H1 (cell line): Measurements from ENCODE around the gene CAGE1. TPM values are rescaled to one million over a fixed set of nuclear protein-coding genes. Genes with fewer than 3 reads are reported as not detected.

ENCODE experiments used
- CTCF ChIA-PET: fragments of 300-600 bp; sonication (Branson Sonifier 250); formaldehyde crosslinking; loops from one replicate; lab custom pipeline; 2021; ENCODE audit not compliant: partially characterized antibody; lab: Charles Lee
- POLR2A ChIA-PET: fragments of 300-600 bp; sonication (Branson Sonifier 250); formaldehyde crosslinking; loops from one replicate; lab custom pipeline; 2021; ENCODE audit warnings: inconsistent platforms; ENCODE audit not compliant: partially characterized antibody; lab: Charles Lee
- DNase-seq, 2 experiments: peaks; one replicate each; pipeline versions ENCODE4 v3.0.0 to v3.0.0-alpha.2; 2010 to 2022; ENCODE audit warnings: low spot score in 2 of 2, low read depth in 1 of 2, mixed read lengths in 1 of 2
- FAIRE-seq: peaks from 2 replicates; lab custom pipeline; 2011; peaks lifted over from hg19 to GRCh38; lab: Jason Lieb, UNC
- H2AFZ ChIP-seq: 2 replicates; pipeline ENCODE4 v1.8.1; 2012; ENCODE audit warnings: low read length, inconsistent platforms
- H2AK5ac ChIP-seq: 2 replicates; pipeline ENCODE4 v1.6.1; 2013; ENCODE audit warnings: low read depth, low read length
- H2BK120ac ChIP-seq: replicated peaks from 2 replicates; pipeline ENCODE3; 2013; ENCODE audit warnings: low read depth, low read length, inconsistent platforms
- H2BK12ac ChIP-seq: 2 replicates; pipeline ENCODE4 v1.6.1; 2013; ENCODE audit warnings: low read depth, low read length
- H2BK15ac ChIP-seq: 2 replicates; pipeline ENCODE4 v1.6.1; 2013; ENCODE audit warnings: low read length
- H2BK20ac ChIP-seq: 2 replicates; pipeline ENCODE4 v1.6.1; 2013; ENCODE audit warnings: low read length
- H2BK5ac ChIP-seq: 2 replicates; pipeline ENCODE4 v1.6.1; 2013; ENCODE audit warnings: low read depth, low read length
- H3K14ac ChIP-seq: 2 replicates; pipeline ENCODE4 v1.6.1; 2013; ENCODE audit warnings: inconsistent platforms; ENCODE audit not compliant: insufficient read length
- H3K18ac ChIP-seq: 2 replicates; pipeline ENCODE4 v1.6.1; 2013; ENCODE audit warnings: low read length; ENCODE audit errors: extremely low read depth
- H3K23ac ChIP-seq: 2 replicates; pipeline ENCODE4 v1.6.1; 2013; ENCODE audit warnings: inconsistent platforms; ENCODE audit not compliant: insufficient read length
- H3K23me2 ChIP-seq: 2 replicates; pipeline ENCODE4 v1.6.1; 2013; ENCODE audit warnings: low read depth, low read length
- H3K27ac ChIP-seq: 2 replicates; pipeline ENCODE4 v1.6.1; 2011; ENCODE audit warnings: low read depth, low read length, inconsistent platforms
- H3K27me3 ChIP-seq, 4 experiments: replicated peaks in 1 of 4; 1 replicate in 1 of 4; 2 replicates in 3 of 4; pipeline versions ENCODE4 v1.6.1 to v1.8.1; 2011 to 2013; ENCODE audit warnings: low read length in 3 of 4, mild to moderate bottlenecking in 3 of 4, inconsistent platforms in 2 of 4, mixed read lengths in 2 of 4, moderate library complexity in 1 of 4; ENCODE audit not compliant: control insufficient read depth in 3 of 4, insufficient read depth in 3 of 4; ENCODE audit errors: extremely low read depth in 1 of 4
- H3K36me3 ChIP-seq, 4 experiments: 2 replicates each; pipeline versions ENCODE4 v1.6.1 to v1.8.1; 2011 to 2013; ENCODE audit warnings: mild to moderate bottlenecking in 4 of 4, low read length in 3 of 4, moderate library complexity in 2 of 4, control low read depth in 1 of 4, inconsistent platforms in 1 of 4; ENCODE audit not compliant: insufficient read depth in 4 of 4, control insufficient read depth in 2 of 4
- H3K4ac ChIP-seq: replicated peaks from 2 replicates; pipeline ENCODE3; 2013; ENCODE audit warnings: low read length, low read depth, mixed read lengths, inconsistent platforms; ENCODE audit not compliant: insufficient read length
- H3K4me1 ChIP-seq, 4 experiments: replicated peaks in 1 of 4; 1 replicate in 1 of 4; 2 replicates in 3 of 4; pipeline versions ENCODE4 v1.6.1 to v1.8.1; 2011 to 2013; ENCODE audit warnings: low read length in 3 of 4, inconsistent platforms in 2 of 4, mixed read lengths in 1 of 4; ENCODE audit not compliant: insufficient read depth in 4 of 4, control insufficient read depth in 3 of 4
- H3K4me2 ChIP-seq, 2 experiments: 2 replicates each; pipeline versions ENCODE4 v1.6.1 to v1.8.1; 2011 to 2013; ENCODE audit warnings: low read depth in 2 of 2, low read length in 2 of 2, control low read depth in 1 of 2, inconsistent platforms in 1 of 2, mild to moderate bottlenecking in 1 of 2; ENCODE audit not compliant: insufficient read depth in 1 of 2
- H3K4me3 ChIP-seq, 4 experiments: fragments of 200-600, 300-600 bp in 1 of 4; sonication (generic), shearing (Covaris generic), sonication (Bioruptor Twin) in 1 of 4; 2 replicates each; pipeline versions ENCODE4 v1.5.1 to v1.8.1; 2011 to 2016; ENCODE audit warnings: low read length in 4 of 4, low read depth in 3 of 4, control low read depth in 2 of 4, inconsistent platforms in 2 of 4, mild to moderate bottlenecking in 2 of 4, mixed read lengths in 1 of 4, moderate library complexity in 1 of 4; ENCODE audit not compliant: insufficient read depth in 2 of 4; ENCODE audit errors: extremely low read depth in 1 of 4
- H3K56ac ChIP-seq: replicated peaks from 2 replicates; pipeline ENCODE3; 2013; ENCODE audit warnings: low read depth, mild to moderate bottlenecking, mixed read lengths, low read length, inconsistent platforms; ENCODE audit not compliant: insufficient read length
- H3K79me1 ChIP-seq: 2 replicates; pipeline ENCODE4 v1.6.1; 2013; ENCODE audit warnings: low read depth, low read length, control low read depth
- H3K79me2 ChIP-seq, 2 experiments: 2 replicates each; pipeline versions ENCODE4 v1.6.1 to v1.8.1; 2012 to 2013; ENCODE audit warnings: low read length in 2 of 2, mild to moderate bottlenecking in 2 of 2, inconsistent platforms in 1 of 2; ENCODE audit not compliant: insufficient read depth in 2 of 2, control insufficient read depth in 1 of 2
- H3K9ac ChIP-seq, 4 experiments: replicated peaks in 1 of 4; 1 replicate in 1 of 4; 2 replicates in 3 of 4; pipeline versions ENCODE4 v1.6.1 to v1.8.1; 2011 to 2013; ENCODE audit warnings: low read depth in 3 of 4, low read length in 3 of 4, control low read depth in 2 of 4, mild to moderate bottlenecking in 2 of 4, moderate library complexity in 2 of 4, inconsistent platforms in 1 of 4; ENCODE audit errors: extremely low read depth in 1 of 4
- H3K9me3 ChIP-seq, 2 experiments: 2 replicates each; pipeline versions ENCODE4 v1.6.1 to v1.8.1; 2012 to 2013; ENCODE audit warnings: mild to moderate bottlenecking in 2 of 2, moderate library complexity in 2 of 2, control low read depth in 1 of 2, inconsistent platforms in 1 of 2, low read depth in 1 of 2, low read length in 1 of 2, mixed read lengths in 1 of 2; ENCODE audit not compliant: insufficient read depth in 2 of 2
- H4K20me1 ChIP-seq, 2 experiments: replicated peaks in 1 of 2; 2 replicates each; pipeline versions ENCODE3 to v1.8.1; 2011 to 2013; ENCODE audit warnings: inconsistent platforms in 2 of 2, low read length in 2 of 2, mild to moderate bottlenecking in 1 of 2; ENCODE audit not compliant: insufficient read depth in 2 of 2, control insufficient read depth in 1 of 2
- H4K5ac ChIP-seq: 2 replicates; pipeline ENCODE4 v1.6.1; 2013; ENCODE audit warnings: low read length, low read depth, mixed read lengths, inconsistent platforms; ENCODE audit not compliant: insufficient read length
- H4K8ac ChIP-seq: 2 replicates; pipeline ENCODE4 v1.8.0; 2013; ENCODE audit warnings: mild to moderate bottlenecking, moderate library complexity, low read length, inconsistent platforms; ENCODE audit not compliant: insufficient read depth; ENCODE audit errors: extremely low read depth
- H4K91ac ChIP-seq: replicated peaks from 2 replicates; pipeline ENCODE3; 2013; ENCODE audit warnings: low read length, mixed read lengths, inconsistent platforms; ENCODE audit not compliant: insufficient read length
- CBX5 ChIP-seq: fragments of 300-800, 300-1000 bp; sonication (generic); IDR thresholded peaks from 2 replicates; pipeline ENCODE4 v1.7.1; 2016; ENCODE audit warnings: antibody characterized with exemption, low read length, low read depth
- HDAC2 ChIP-seq, 2 experiments: fragments of 300-600 bp in 1 of 2; sonication (generic) in 1 of 2; IDR thresholded peaks; 2 replicates each; pipeline ENCODE4 v1.6.1; 2011 to 2012; ENCODE audit warnings: low read depth in 2 of 2, low read length in 2 of 2, mild to moderate bottlenecking in 2 of 2, moderate library complexity in 2 of 2, borderline replicate concordance in 1 of 2, inconsistent platforms in 1 of 2
- PHF8 ChIP-seq: fragments of 200-600 bp; sonication (generic); conservative IDR thresholded peaks from 2 replicates; pipeline ENCODE4 v1.7.1; 2012; ENCODE audit warnings: low read depth, mild to moderate bottlenecking, inconsistent platforms, low read length, moderate library complexity
- SAP30 ChIP-seq: fragments of 300-600 bp; sonication (generic); IDR thresholded peaks from 2 replicates; pipeline ENCODE4 v1.7.1; 2012; ENCODE audit warnings: low read length, moderate library complexity, mild to moderate bottlenecking, inconsistent platforms; ENCODE audit not compliant: insufficient read depth, insufficient replicate concordance
- SIN3A ChIP-seq, 2 experiments: IDR thresholded peaks in 1 of 2; conservative IDR thresholded peaks in 1 of 2; 2 replicates each; pipeline ENCODE4 v1.6.1; 2011 to 2012; ENCODE audit warnings: low read length in 2 of 2, improper control_type of control experiment in 1 of 2, low read depth in 1 of 2, mild to moderate bottlenecking in 1 of 2
- TCF12 ChIP-seq: IDR thresholded peaks from 2 replicates; pipeline ENCODE4 v1.6.1; 2011; ENCODE audit warnings: low read depth, mild to moderate bottlenecking, low read length
- ZNF274 ChIP-seq: IDR thresholded peaks from 2 replicates; pipeline ENCODE4 v1.7.0; 2012; ENCODE audit warnings: low read length, borderline replicate concordance; ENCODE audit errors: extremely low read depth
- WGBS, 2 experiments: shearing (Covaris generic) in 1 of 2; methylation state at CpG; one replicate each; pipeline versions ENCODE4 v1.1.6 to v1.1.7; 2013 to 2015; ENCODE audit warnings: low lambda C conversion rate in 2 of 2, mixed read lengths in 2 of 2, inconsistent platforms in 1 of 2, low coverage in 1 of 2, missing lambda C conversion rate in 1 of 2; ENCODE audit not compliant: insufficient replicate concordance in 2 of 2, insufficient coverage in 1 of 2, insufficient read length in 1 of 2; ENCODE audit errors: extremely low coverage in 1 of 2, missing lambda C conversion rate in 1 of 2; 5-methylcytosine and 5-hydroxymethylcytosine counted together
- polyA plus RNA-seq, 7 experiments: library from polyadenylated mRNA; depleted of rRNA in 3 of 7; stranded (reverse) in 5 of 7; unstranded in 2 of 7; fragments of >200 nt in 5 of 7; fragments of 200-250 nt in 2 of 7; gene quantifications; 1 replicate in 5 of 7; 2 replicates in 1 of 7; 4 replicates in 1 of 7; pipeline versions ENCODE4 v1.2.1 to v1.2.3, GENCODE V29; 2011 to 2013; ENCODE audit warnings: missing spikeins in 2 of 7, mixed read lengths in 2 of 7
- total RNA-seq: library from RNA; stranded (reverse); fragmentation: NEBNext Ultra II Directional; extraction: Animal tissue kit (Norgen Biotek cat#: 25700); gene quantifications from 2 replicates; pipeline ENCODE4 v1.2.1, GENCODE V29; 2021
- TF ChIP-seq, protein P1 (sequence below): IDR thresholded peaks from 2 replicates; pipeline ENCODE4 v1.6.1; 2011; ENCODE audit warnings: low read length, improper control_type of control experiment
- TF ChIP-seq, protein P2 (sequence below), 3 experiments: IDR thresholded peaks; 1 replicate in 2 of 3; 2 replicates in 1 of 3; pipeline versions ENCODE4 v1.5.1 to v1.6.1; 2011; ENCODE audit warnings: low read length in 3 of 3, mild to moderate bottlenecking in 3 of 3, inconsistent platforms in 2 of 3, low read depth in 1 of 3, moderate library complexity in 1 of 3; ENCODE audit not compliant: insufficient read depth in 1 of 3; ENCODE audit errors: control extremely low read depth in 1 of 3

Gene CAGE1
- total and polyA plus RNA-seq, 2 of the 8 experiments (the other 6 are each of a cell fraction or from before 2014, with no cell fraction given) = 0.09 TPM; not detected in 1

DNA sequence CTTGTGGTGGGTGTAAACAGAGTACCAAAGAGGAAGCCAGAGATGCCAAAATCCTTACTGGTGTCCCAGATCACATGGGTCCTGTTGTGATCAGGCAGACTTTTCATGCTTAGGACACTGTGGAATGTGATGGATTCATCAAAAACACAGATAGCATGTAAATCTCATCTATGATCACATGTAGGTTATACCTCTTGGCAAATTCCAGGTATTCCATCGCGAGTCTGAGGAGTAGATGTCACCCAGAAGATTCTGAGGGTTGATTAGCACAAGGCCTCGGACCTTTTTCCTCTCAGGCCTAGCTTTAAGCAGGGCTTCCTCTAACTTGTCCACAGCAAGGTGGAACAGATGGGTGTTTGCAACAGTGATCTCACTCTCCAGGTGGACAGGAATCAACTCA, 48.3 kb downstream of the CAGE1 start:
- Histone ChIP-seq H3K23ac (no peak overlapping the region), H3K18ac (no peak overlapping the region), H3K27me3 (no peaks in the 10 kb centered on the region), H2AK5ac (no peak overlapping the region), H3K56ac (no peak overlapping the region), H3K9me3 (peaks cover 0 to 3% of the 10 kb centered on the region in 2 experiments; a peak in 1 of 4 replicates), H4K20me1 (no peaks in the 10 kb centered on the region), H3K4me2 (no peak overlapping the region), H2BK120ac (no peak overlapping the region), H4K91ac (no peak overlapping the region), H2BK20ac (no peak overlapping the region), H2AFZ (no peak overlapping the region), H3K27ac (no peak overlapping the region), H3K79me2 (no peaks in the 10 kb centered on the region), H2BK5ac (no peak overlapping the region), H3K23me2 (no peaks in the 10 kb centered on the region), H4K5ac (no peak overlapping the region), H2BK15ac (no peak overlapping the region), H3K9ac (no peak overlapping the region), H4K8ac (no peak overlapping the region), H3K79me1 (no peaks in the 10 kb centered on the region), H3K14ac (no peak overlapping the region), H2BK12ac (no peak overlapping the region), H3K4ac (no peak overlapping the region), H3K4me1 (0 out of 7 replicates have a peak, but pooled peaks cover 0 to 2% (median 0%) of the 10 kb centered on the region in 4 experiments), H3K4me3 (no peak overlapping the region), H3K36me3 (no peaks in the 10 kb centered on the region)
- DNase-seq (no peak), FAIRE-seq (no peak)
- POLR2A ChIA-PET = no interaction called here
- CTCF ChIA-PET = interaction anchor here (1.0 to 4.3 kb wide), 6 partner anchors 12 to 66 kb away, joined by 3 to 38 read pairs (median 6); partner anchors contain the start of genes CAGE1 and RIOK1
- 80% methylated on average over 3 of the region's 3 CpGs; no CpG with 5 or more reads in 1 of the 2 experiments for WGBS, 2 experiments
- TF ChIP-seq TCF12 (no peak), SIN3A (conservative IDR thresholded peaks at IDR 0.05 in 1 of 2, IDR thresholded peaks at IDR 0.05 in 1 of 2; ENCODE audit: low read depth in 1 of 2, low read length in 2 of 2) (no peak), HDAC2 (IDR thresholded peaks at IDR 0.05; ENCODE audit: borderline replicate concordance in 1 of 2, low read depth in 2 of 2, low read length in 2 of 2) (no peak), ZNF274 (no peak), PHF8 (no peak), SAP30 (no peak), CBX5 (no peak)
- TF ChIP-seq, protein P1, sequence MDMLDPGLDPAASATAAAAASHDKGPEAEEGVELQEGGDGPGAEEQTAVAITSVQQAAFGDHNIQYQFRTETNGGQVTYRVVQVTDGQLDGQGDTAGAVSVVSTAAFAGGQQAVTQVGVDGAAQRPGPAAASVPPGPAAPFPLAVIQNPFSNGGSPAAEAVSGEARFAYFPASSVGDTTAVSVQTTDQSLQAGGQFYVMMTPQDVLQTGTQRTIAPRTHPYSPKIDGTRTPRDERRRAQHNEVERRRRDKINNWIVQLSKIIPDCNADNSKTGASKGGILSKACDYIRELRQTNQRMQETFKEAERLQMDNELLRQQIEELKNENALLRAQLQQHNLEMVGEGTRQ = no peak
- TF ChIP-seq, protein P2, sequence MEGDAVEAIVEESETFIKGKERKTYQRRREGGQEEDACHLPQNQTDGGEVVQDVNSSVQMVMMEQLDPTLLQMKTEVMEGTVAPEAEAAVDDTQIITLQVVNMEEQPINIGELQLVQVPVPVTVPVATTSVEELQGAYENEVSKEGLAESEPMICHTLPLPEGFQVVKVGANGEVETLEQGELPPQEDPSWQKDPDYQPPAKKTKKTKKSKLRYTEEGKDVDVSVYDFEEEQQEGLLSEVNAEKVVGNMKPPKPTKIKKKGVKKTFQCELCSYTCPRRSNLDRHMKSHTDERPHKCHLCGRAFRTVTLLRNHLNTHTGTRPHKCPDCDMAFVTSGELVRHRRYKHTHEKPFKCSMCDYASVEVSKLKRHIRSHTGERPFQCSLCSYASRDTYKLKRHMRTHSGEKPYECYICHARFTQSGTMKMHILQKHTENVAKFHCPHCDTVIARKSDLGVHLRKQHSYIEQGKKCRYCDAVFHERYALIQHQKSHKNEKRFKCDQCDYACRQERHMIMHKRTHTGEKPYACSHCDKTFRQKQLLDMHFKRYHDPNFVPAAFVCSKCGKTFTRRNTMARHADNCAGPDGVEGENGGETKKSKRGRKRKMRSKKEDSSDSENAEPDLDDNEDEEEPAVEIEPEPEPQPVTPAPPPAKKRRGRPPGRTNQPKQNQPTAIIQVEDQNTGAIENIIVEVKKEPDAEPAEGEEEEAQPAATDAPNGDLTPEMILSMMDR (IDR thresholded peaks at IDR 0.05; ENCODE audit: control extremely low read depth in 1 of 3, insufficient read depth in 1 of 3, low read depth in 1 of 3, low read length in 3 of 3) = no peak
